ENCODE results near the gene KCNMA1.

KCNMA1 gene

DNA sequence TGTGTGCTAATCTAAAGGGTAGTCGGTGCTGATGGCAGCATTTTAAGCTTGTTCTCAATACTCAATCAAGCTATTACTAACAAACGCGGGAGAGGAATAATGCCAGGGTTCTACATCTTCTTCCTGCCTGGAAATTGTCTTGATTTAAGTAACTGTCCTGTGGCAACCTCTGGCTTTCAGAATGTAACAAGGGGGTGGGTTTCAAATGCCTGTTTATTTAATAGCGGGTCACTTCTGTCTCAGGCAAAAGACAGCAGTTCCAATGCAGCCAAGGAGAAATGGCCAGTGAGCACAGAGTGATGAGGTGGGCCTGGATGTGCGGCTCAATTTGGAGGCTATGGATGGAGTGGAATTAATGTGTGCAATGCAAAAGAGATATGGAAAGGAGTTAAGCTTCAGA is 692.4 kb downstream of the KCNMA1 start:
- no peak for DNase-seq

DNA sequence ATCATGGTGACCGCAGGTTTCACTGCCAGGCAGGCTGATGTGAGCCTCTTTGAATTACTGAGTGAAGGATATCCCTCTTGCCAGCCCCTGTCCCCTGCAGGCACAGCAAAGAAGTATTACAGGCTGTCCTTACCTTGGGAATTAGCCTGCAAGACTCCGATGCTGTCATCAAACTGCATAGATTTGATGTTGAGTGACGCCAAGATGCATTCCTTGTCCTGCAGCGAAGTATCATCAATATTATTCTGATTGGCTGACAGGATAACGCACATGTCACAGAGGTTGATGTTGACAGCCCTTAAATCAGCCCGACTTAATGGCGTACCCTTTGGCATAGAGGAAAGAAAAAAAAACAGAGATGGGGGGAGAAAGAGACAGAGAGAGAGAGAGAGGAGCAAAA is 693.0 kb downstream of the KCNMA1 start:
- no peak for DNase-seq

DNA sequence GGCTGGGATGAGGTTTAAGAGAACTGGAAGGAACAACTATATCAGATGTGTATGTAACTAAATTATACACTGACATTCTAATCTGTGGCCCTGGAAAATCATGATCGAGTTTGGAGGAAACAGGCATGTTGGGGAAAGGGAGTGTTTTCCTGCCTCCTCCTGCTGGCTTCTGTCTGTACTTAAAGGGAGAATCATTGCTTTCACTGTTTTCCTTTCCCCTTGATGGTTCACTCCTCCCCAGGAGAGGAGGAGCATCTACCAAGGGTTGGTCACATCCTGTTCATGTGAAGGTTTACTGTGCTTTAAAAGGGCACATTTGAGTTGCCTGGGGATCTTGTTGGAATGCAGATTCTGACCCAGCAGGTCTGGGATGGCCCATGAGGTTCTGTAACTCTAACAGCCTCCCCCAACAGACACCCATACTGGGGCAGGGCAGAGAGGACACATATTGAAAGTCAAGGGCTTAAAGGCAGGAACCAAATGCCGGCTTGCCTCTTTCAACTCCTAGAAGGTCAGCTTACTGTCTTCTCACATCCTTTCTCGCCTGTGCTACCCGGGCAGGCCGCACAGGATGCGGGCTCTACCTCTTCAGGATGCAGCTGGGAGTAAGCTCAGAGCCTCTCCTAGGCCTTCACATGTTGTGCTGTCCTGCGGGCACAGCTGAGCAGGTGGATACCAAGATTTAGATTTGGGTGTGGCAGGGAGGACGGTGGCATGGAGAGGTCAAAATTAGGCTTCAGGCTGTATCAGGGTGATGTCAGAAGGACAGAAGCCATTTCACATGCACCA is 694.8 kb downstream of the KCNMA1 start:
- DNase-seq: no peak

DNA sequence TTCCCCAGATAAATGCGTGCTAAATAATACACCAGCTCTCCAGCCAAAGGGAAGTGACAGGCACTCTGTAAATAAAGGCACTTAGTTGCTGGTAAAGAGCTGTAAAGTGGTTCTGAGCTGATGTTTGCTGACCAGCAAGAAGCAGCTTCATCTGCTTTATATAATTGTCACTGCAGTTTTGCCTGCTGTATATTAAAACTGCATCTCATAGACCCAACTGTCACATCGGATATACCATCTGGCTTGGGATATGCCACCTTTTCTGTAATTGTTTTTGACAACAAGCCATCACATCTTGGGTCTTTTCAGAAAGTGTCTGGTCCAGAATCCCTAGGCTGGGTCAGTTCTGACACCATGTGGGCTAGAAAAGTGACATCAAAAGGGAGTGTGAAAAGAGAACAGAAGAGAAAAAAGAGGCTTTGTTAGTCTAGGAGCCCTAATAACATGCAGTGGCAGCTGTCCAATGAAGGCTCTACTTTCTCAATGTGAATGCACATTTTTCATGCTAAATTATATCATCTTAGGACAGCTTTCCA is 697.6 kb downstream of the KCNMA1 start:
- DNase-seq: peak in 1 of 2 experiments; percentile 3

DNA sequence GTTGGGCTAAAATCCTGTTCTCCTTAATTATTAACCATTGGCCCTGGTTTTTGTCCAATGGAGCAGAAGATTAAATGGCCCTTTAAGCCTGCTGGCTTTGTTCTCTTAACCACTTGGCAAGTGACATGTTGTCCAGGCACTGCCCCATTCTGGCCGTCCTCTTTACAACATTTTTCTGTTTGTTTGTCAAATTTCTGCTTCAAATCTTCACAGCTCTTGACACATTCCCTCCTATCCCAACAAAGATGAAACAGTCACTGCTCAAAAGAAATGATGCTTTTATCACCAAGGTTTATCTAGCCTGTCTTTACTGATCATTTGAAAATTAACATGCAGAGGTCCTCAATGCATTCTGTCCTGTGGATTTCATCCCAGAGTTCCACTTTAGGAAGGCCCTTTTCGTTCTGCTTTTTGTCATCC is 700.4 kb downstream of the KCNMA1 start:
- DNase-seq: no peak

DNA sequence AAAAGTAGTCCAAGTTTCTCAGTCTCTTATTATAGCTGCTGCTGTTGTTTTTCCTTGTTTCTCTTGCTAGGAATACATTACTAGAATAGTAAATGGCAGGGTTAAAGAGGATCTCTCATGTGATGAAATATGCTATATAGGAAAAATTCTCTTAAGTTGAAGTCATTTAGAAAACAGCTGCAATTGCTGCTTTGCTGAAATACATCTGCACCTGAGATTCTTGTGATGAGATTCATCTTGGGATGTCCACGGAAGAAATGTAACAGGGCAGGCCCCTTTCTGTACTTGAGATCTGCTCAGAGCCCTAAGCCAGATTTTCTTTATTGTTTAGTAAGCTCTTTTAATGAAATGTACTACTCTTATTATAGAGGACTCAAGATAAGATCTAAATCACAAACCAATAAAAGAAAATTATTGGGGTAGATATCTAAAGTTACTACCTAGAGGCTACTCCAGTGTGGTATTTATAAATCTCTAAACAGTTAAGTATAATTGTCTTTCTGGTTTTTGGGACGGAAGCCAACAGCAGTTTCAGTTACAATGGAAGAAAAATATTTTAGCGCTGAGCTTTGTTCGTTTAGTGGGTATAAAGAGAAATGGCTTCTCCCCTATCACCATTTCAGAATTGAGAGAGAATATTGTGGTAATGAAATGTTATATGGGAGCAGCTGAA is 701.5 kb downstream of the KCNMA1 start:
- no peak for DNase-seq

DNA sequence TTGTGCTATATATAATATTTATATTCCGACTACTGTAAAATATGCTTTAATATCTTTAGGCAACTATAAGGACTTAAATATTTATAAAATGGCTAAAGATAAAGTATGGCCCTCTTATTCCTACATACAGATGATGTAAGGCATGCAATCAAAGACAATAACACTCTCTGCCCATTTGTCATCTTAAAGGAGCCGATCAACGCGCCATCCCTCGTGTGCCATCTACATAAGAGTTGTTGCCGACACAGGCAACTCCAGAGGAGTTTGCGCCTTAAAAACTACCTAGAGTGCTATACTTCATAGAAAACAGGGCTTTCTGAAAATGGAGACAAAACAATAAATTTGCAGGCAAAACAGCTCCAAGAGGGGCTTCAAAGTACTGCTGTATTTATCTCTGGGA is 709.0 kb downstream of the KCNMA1 start:
- DNase-seq: no peak

DNA sequence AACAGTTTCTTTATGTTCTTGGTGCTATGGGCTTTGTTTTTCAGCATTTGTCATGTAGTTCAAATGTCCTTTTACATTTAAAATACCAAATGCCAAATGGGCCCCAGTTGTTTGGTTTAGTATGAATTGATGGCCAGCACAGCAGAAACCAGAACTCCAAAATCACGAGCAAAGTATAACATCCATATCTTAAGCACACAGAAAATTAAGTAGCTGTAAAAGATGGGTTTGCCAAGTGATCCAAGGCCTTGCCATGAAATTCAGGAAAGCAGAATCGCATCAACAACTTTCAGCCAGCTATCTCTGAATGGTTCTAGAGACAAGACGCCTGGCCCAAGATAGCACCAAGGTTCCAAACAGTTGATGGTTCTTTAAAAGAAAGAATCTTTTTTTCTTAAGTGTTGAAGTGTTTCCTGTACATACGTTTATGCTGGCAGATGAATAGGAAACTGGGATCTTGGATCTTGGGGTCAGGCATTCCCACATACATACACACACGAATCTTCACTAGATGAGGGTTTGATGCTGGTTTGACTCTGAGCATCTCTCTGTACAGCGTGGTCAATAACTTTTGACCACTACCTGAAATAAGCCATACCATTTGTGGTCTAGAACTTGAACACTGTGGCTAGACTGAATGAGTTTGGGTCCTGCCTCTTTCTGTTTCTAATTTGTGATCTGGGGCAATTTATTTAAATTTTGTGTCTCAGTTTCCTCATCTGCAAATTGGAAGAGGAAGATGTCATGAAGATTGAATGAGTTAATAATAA is 711.8 kb downstream of the KCNMA1 start:
- DNase-seq: no peak

DNA sequence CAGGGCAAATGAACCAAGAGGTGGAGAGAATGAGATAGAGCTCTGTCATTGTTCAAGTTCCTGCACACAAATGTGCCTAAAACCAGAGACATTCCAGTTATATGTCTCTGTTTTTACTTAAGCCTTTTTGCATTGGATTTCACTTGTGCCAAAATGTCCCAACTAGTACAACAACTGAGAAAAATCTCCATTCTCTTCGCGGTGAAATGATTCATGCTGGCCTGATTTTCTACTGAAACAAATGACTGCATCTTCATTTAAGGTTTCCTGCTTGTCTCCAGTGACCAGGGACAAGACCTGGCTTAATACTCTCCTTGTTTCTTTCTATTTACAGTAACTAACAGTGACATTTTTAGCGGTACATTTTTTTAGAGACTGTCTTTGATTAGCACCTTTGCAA is 714.9 kb downstream of the KCNMA1 start:
- DNase-seq: no peak

DNA sequence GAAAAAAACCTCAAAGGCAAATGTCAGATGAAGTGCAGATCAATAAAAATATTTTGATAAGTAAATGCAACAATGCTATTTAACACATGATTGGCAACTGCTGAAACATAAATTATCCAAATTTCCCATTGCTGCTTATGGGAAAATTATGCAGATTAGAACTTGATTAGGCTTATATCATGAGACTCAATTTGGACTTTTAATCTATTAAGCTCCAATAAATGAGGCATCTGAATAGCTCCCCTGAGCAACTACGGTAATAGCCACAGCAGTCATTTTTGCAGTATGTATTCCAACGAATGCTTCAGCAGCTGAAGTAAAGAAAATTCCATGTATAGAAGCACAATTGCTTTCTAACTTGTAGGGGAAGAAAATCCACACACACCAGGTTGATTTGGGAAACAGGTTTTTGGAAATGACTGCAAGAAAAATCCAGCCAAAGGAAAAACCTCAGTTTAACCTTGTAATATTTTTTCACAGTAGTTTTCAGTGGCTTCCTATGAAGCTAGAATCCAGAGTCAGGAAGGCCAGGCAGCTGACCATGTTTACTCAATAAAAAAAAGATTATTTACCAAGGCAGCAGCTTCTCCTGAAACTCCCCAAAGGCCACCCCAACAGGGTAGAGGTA is 716.1 kb downstream of the KCNMA1 start:
- no peak for DNase-seq

DNA sequence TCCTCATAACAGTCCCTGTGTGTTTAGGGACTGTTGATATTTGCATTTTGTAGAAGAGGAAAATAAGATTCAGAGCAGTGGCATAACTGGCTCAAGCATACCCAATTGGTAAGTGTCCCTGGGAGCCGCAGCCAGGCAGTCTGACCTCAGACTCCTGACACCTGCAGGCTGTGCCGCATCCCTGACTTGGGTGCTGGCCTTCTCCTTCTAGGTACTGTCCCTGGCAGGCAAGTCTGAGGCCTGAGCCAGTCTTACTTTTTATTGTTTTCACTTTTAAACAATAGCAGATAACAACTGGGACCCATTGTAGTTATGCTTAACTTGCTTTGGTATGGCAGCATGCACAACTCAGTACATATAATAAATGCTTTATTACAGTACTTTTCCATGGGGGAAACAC is 717.0 kb downstream of the KCNMA1 start:
- no peak for DNase-seq

DNA sequence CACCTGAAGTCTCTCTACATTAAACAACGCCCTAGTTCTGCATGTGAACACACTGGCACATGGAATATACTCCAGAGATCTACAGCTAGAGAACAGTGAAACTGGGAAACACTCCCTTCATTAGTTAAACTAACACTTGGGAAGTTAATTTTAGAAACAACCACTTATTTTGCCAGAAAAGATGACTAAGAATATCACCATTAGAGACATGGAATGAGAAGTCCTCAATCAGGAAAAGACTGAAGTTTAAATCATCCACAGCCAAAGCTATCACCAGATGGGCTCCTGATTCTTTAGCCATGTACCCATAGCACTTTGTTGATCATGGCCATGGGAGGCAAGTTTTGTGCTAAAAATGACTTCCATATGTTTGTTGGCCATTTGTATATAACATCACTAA is 719.5 kb downstream of the KCNMA1 start:
- no peak for DNase-seq

DNA sequence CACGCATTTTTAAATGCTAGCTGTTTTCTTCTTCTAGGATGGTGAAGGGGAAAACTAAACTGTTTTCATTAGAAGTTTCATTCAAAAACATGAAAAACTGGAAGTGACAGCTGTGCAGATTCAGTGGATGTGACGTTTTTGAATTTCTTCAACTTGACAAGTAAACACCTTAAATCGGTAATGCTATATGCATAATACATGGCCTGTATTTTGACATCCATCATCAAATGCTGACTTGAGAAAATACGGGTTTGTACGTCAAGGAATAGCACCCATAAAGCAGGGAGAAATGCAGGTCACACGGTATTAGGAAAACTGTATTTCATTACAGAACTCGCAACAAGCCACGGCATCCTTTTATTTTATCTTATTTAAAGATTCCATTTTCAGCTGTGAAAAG is 720.5 kb downstream of the KCNMA1 start:
- DNase-seq: no peak

DNA sequence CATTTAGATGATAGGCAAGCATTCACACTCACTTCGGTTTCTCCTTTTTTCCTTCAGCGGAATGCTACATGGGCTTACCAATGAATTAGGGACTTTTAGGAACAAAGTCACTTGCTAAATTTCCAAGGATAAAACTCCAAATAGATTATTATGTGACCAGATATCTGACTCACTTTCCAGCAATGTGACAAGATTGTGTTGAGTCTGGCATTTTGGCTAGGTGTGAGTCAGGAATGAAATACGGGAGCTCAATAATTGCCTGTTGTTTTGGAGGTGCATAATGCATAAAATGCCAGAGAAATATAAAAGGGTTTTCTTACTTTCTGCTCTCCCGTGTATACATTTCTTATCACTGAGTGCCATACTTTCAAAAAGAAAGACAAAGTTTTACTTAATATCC is 721.1 kb downstream of the KCNMA1 start:
- DNase-seq: no peak

DNA sequence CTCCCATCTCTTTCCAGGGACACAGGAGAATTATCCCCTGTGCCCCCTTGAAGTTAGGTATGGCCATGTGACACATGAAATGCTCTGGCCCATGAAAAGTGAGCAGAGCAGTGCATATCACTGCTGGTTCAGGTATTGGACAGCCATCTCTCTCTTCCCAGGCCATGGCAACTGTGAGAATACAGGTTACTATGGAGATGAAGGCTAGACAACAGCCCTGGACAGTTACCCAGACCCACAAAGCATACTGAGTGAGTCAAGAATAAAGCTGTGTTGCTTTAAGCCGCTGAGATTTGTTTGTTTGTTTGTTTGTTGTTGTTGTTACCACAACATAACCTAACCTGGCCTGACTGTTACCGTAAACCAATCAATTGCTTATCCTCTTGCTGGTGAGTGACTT is 722.3 kb downstream of the KCNMA1 start:
- DNase-seq: no peak

DNA sequence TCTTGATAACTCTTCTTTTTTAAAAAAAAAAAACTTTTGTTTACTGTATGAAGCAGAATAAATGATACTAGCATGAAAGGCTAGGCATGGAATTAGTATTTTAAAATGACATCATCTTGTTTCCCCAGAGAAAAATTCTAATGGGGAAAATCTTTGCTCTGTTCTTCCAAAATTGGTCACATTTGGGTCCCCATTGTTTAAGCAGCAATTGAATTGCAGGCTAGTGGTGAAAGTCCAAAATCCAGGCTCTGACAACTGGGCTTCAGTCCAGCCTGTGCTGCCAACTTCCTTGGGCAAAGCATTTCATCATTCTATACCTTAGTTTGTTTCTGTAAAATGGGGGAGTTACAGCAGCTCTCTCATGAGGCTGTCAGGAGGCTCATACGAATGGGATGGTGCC is 726.4 kb downstream of the KCNMA1 start:
- DNase-seq: no peak

DNA sequence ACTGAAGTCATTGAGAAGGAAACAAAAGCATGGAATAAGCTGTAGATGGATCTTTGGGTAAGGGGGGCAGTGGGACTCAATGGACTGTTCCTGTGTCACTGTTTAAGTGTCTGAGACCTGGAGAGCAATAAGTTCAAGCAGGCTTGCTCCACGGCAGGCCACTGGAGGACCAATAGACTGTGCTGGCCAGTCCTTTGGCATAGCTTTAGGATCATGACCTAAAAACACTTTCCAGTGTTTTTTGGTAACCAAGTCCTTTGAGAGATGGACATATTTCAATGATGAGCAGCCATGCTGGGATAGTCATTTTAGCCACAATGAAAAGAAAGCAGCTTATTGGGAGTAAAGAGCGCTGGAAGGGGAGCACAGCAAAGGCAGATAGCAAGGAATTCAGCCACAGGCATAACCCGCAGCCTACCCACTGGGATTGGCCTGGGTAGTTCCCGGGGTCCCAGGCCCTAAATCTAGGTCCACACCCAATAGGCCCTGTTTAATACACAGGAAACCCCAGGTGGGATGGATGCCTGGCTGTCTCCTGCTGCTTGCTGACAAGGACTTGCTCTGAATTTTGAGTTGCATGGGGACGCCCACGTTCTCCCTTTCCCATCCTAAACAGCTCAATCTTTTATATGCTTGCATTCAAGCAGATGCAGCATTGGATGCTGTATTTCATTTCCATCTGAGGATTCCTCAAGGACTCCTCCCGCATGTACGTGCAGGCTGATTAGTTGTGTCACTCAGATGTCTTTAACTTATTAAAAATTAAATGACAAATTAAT is 727.2 kb downstream of the KCNMA1 start:
- no peak for DNase-seq

DNA sequence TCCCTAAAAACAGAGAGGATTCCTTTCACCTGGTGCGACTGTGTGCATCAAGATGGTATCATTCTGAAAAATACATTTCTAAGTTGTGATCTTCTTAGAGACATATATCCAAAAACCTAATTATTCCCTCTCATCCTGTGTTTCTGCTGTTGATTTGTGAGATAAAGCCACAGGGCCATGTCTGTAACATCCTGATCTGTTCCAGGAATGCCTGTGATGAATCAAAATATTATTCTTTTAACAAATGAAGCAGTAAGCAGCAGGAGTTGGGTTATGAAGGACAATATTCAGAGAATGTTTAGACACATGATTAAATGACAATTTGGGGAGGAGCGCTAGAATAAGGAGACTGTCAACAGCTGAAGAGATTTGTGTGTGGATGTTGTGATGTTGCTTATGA is 731.4 kb downstream of the KCNMA1 start:
- DNase-seq: no peak

DNA sequence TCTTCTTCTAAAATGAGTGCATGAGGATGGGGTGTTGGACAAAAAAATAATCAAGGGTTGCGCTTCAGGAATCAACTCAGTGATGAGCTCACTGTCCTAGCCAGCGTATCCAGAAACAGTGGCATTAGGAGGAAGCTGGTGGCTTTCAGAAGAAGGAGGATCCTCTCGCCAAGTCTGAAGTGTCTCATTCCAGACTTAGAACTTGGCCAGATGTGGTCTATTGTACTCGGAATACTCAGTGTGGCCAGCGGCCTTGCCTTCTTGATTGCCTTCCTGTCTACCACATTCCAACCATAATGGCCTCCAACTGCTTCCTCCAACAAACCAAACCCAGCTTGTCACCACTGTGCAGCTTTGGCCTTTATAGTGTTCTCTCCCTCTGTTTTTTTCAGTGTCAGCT is 732.4 kb downstream of the KCNMA1 start:
- no peak for DNase-seq

DNA sequence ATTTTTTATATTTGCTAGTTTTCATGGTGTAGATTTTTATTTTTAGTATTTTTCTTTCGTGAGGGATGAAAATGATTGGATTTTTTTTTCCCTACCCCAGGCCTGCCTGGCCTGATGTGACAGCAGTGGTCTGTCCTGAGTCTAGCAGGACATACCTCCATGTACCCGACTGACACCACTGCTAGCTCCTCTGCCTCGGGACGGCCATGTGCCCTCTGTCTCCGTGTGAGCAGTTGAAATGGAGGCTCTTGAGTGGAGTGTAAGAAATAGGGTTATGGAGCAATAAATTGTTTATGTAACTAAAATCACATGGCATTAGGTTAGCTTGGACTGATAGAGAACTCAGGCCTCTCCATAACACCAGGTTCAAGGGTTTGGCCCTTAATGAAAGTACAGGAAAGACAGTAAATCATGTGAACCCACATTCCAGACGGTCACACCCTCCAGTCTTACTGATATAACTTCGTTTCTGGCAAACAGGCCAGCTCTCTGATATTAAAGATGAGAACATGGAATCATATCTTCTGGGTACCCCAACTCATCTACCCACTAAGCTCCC is 734.1 kb downstream of the KCNMA1 start:
- DNase-seq: no peak

DNA sequence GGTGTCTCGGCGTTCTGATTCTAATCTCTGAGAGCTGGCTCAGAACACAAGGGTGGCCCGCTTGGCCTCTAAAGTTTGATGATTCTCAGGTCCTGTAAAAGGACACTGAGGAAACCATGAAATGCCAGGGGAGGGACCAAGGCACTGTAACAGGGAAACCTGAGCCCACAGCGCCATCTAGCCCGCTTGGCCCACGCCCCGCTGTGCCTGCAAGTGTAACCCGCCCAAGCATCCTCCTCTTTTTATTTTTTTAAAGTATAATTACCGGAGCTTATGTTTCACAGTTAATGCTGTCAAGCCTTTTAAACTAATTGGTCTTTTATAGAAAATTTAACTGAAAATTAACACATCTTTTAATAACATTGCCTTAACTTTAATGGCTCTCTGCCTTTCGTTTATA is 734.7 kb downstream of the KCNMA1 start:
- DNase-seq: no peak

DNA sequence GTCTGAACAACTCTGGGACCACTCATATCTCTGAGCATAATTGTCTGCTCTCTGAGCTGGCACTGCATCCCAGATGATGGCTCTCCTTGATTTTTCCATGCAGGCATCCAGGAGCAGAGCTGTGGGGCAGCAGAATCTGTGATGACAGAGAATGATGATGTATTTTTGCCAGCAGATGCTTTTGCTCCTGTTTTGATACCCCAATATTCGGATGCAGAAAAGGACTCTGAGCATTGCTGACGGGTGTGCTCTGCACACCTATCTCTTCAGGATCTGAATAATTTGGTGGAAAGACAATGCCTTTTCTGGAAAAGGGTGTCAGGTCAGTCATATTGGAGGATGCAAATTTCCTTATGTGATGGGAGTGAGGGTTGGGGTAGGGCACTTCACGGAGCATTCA is 735.9 kb downstream of the KCNMA1 start:
- no peak for DNase-seq
